A172 (cell line): ENCODE data around the gene KRTAP22-2. TPM values are rescaled to one million over a fixed set of nuclear protein-coding genes. Genes with fewer than 3 reads are reported as not detected.

Source experiments
- DNase-seq: peaks from one replicate; pipeline ENCODE4 v3.0.0-alpha.2; 2015; ENCODE audit warnings: low spot score
- total RNA-seq: library from RNA; depleted of rRNA; stranded (reverse); fragments of >200 nt; shearing (Covaris generic); gene quantifications from 2 replicates; pipeline ENCODE4 v1.2.3, GENCODE V29; 2014; rRNA removed

Gene KRTAP22-2
- total RNA-seq, 1 experiment from 2014 or later = not detected

- DNase-seq = no peak
Observed at GRCh38 chr21:30563072-30563471, 27.1 kb downstream of the KRTAP22-2 start.

GRCh38 chr21:30561957-30562356, 28.2 kb downstream of the KRTAP22-2 start:
- no peak for DNase-seq

GRCh38 chr21:30561264-30561895, 28.8 kb downstream of the KRTAP22-2 start, which contains the start of gene KRTAP19-7:
Gene KRTAP19-7, minus strand, starts transcription at chr21:30561314. Its CDS starts 25 bp downstream, at chr21:30561289.
- no peak for DNase-seq

GRCh38 chr21:30555095-30555494, 35.1 kb downstream of the KRTAP22-2 start:
- no peak for DNase-seq

- DNase-seq = no peak
Observed at GRCh38 chr21:30552782-30553181, 37.4 kb downstream of the KRTAP22-2 start.

GRCh38 chr21:30541764-30542163, 48.4 kb downstream of the KRTAP22-2 start, which contains the start of gene KRTAP19-6:
Gene KRTAP19-6, minus strand, starts transcription at chr21:30541864. Its CDS starts 31 bp downstream, at chr21:30541833.
- DNase-seq = no peak

Other genes starting within 250 kb of the KRTAP22-2 start
- not detected in 2 replicates for gene KRTAP23-1, start 241.8 kb downstream of the KRTAP22-2 start, total RNA-seq
- gene KRTAP13-2, start 218.1 kb downstream of the KRTAP22-2 start, total RNA-seq = not detected in 2 replicates
- gene KRTAP13-1, start 194.4 kb downstream of the KRTAP22-2 start, total RNA-seq = not detected in 2 replicates
- not detected in 2 replicates for gene KRTAP13-3, start 164.5 kb downstream of the KRTAP22-2 start, total RNA-seq
- not detected in 2 replicates for gene KRTAP13-4, start 160.2 kb downstream of the KRTAP22-2 start, total RNA-seq
- not detected in 2 replicates for gene KRTAP15-1, start 150.1 kb downstream of the KRTAP22-2 start, total RNA-seq
- gene KRTAP19-1, start 110.0 kb downstream of the KRTAP22-2 start, total RNA-seq = not detected in 2 replicates
- gene KRTAP19-2, start 103.0 kb downstream of the KRTAP22-2 start, total RNA-seq = not detected in 2 replicates
- not detected in 2 replicates for gene KRTAP19-3, start 98.4 kb downstream of the KRTAP22-2 start, total RNA-seq
- gene KRTAP19-4, start 93.2 kb downstream of the KRTAP22-2 start, total RNA-seq = not detected in 2 replicates
- not detected in 2 replicates for gene KRTAP19-5, start 88.3 kb downstream of the KRTAP22-2 start, total RNA-seq
- gene KRTAP19-6, start 48.5 kb downstream of the KRTAP22-2 start, total RNA-seq = not detected in 2 replicates
- gene KRTAP19-7, start 29.1 kb downstream of the KRTAP22-2 start, total RNA-seq = not detected in 2 replicates
- gene KRTAP6-3, start 2.0 kb upstream of the KRTAP22-2 start, total RNA-seq = not detected in 2 replicates
- not detected in 2 replicates for gene KRTAP6-2, start 8.5 kb upstream of the KRTAP22-2 start, total RNA-seq
- not detected in 2 replicates for gene KRTAP22-1, start 10.7 kb upstream of the KRTAP22-2 start, total RNA-seq
- gene KRTAP6-1, start 23.5 kb upstream of the KRTAP22-2 start, total RNA-seq = not detected in 2 replicates
- gene KRTAP20-1, start 26.0 kb upstream of the KRTAP22-2 start, total RNA-seq = not detected in 2 replicates
- gene KRTAP20-4, start 30.2 kb upstream of the KRTAP22-2 start, total RNA-seq = not detected in 2 replicates
- not detected in 2 replicates for gene KRTAP20-2, start 44.8 kb upstream of the KRTAP22-2 start, total RNA-seq
- not detected in 2 replicates for gene KRTAP20-3, start 52.5 kb upstream of the KRTAP22-2 start, total RNA-seq
- gene KRTAP21-3, start 128.4 kb upstream of the KRTAP22-2 start, total RNA-seq = not detected in 2 replicates
- gene KRTAP21-2, start 156.9 kb upstream of the KRTAP22-2 start, total RNA-seq = not detected in 2 replicates
- not detected in 2 replicates for gene KRTAP21-1, start 165.0 kb upstream of the KRTAP22-2 start, total RNA-seq
- gene KRTAP8-1, start 222.9 kb upstream of the KRTAP22-2 start, total RNA-seq = not detected in 2 replicates
- not detected in 2 replicates for gene KRTAP7-1, start 239.4 kb upstream of the KRTAP22-2 start, total RNA-seq